ENCODE data around the gene TRPT1. TPM values are rescaled to one million over a fixed set of nuclear protein-coding genes. Genes with fewer than 3 reads are reported as not detected.

TRPT1 gene
- total RNA-seq, 2 donors from 2014 or later = 19.9 to 21.9 TPM

DNA sequence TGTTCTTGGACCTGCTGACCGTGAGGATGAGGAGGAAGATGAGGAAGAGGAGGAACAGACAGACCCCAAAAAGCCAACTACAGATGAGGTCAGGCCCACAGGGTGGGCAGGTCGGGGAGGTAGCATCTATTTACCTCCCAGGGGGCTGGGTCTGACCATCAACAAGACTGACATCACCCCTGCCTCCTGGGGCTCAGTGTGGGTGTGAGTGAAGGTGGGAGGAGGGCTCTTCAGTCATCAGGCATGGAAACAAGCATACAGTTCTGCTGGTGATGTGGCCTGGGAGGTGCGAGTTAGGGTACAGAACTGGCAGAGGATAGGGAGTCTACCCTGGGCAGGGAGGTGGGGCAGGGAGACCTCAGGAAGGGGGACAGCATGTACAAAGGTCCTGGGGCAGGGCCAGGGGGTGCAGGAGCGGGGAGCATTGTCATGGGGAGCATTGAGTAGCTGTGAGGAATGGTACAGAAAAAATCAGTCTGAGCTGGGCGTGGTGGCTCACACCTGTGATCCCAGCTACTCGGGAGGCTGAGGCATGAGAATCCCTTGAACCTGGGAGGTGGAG is 34.2 kb upstream of the TRPT1 start:
- intact Hi-C loops (cut with DNase I) = no loop called here
- DNase-seq (ENCODE audit: low spot score) = no peak

DNA sequence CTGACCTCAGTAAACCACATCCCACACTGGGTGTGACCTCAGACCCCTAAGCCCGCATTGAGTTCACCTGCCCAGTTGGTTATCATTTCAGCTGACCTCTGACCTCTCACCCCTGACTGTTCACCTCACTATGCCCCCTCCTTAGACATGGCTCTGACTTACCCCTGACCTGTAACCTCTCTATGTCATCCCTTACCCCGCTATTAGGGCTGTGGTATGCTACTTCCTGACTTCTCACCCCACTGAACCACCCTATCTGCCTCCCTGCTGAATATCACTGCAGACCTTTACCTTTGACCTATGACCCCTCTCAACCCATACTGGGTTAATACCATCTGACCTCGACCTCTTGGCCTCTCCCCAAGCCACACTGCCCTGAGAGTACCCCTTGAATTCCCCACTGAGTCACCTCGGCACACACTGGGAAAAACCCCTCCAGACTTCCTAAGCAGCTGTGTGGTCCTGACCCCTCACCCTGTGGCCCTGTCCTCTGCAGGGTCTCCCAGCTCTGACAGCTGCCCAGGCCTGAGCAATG is 33.6 kb upstream of the TRPT1 start:
- DNase-seq (ENCODE audit: low spot score) = no peak
- intact Hi-C loops (cut with DNase I) = no loop called here

DNA sequence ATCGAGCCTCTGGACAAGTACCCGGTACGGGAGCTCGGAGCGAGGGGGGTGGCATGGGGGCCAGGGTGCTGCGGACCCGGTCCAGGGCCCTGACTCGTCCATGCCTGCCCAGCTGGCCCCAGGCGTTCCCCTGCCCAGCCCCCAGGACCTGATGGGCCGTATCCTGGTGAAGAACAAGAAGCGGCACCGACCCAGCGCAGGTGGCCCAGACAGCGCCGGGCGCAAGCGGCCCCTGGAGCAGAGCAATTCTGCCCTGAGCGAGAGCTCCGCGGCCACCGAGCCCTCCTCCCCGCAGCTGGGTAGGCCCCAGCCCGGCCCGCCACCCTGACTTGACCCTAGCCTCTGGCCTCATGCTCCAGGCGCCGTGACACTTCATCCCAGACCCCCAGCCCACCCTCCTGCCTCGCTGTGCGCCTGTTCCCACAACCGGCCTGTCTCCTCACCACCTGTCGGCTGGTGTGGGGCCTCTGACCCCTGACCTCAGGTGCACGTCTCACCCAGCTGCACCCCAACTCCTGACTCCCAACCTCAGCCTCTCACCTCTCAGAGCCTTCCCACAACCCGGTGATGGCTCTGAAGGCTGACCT is 33.1 kb upstream of the TRPT1 start:
- DNase-seq (ENCODE audit: low spot score) = no peak
- intact Hi-C loops (cut with DNase I) = no loop called here

DNA sequence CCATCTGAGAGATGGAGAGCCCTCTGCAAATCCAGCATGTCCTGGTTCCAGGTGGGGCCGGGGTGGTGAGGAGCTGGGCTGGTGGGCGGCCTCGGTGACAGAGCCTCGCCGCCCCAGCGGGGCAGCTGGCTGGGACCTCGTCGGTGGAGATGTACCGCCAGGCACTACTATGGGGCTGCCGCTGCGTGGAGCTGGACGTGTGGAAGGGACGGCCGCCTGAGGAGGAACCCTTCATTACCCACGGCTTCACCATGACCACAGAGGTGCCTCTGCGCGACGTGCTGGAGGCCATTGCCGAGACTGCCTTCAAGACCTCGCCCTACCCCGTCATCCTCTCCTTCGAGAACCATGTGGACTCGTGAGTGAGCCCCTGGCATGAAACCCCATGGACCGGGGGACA is 32.4 kb upstream of the TRPT1 start:
- no peak for DNase-seq (ENCODE audit: low spot score)

DNA sequence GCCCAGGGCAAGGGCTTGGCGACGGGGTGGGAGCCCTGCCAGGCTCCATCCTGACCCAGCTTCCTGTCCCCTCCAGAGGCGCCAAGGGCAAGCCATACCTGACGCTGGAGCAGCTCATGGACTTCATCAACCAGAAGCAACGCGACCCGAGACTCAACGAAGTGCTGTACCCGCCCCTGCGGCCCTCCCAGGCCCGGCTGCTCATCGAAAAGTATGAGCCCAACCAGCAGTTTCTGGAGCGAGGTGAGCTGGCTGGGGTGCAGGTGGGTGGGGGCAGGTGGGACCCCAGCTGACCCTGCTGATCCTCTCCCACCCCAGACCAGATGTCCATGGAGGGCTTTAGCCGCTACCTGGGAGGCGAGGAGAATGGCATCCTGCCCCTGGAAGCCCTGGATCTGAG is 30.3 kb upstream of the TRPT1 start:
- intact Hi-C loops (cut with DNase I) = no loop called here
- no peak for DNase-seq (ENCODE audit: low spot score)

More for the DNA sequence above, 32.4 kb upstream of the TRPT1 start:
- intact Hi-C loops (cut with DNase I) = no loop called here

DNA sequence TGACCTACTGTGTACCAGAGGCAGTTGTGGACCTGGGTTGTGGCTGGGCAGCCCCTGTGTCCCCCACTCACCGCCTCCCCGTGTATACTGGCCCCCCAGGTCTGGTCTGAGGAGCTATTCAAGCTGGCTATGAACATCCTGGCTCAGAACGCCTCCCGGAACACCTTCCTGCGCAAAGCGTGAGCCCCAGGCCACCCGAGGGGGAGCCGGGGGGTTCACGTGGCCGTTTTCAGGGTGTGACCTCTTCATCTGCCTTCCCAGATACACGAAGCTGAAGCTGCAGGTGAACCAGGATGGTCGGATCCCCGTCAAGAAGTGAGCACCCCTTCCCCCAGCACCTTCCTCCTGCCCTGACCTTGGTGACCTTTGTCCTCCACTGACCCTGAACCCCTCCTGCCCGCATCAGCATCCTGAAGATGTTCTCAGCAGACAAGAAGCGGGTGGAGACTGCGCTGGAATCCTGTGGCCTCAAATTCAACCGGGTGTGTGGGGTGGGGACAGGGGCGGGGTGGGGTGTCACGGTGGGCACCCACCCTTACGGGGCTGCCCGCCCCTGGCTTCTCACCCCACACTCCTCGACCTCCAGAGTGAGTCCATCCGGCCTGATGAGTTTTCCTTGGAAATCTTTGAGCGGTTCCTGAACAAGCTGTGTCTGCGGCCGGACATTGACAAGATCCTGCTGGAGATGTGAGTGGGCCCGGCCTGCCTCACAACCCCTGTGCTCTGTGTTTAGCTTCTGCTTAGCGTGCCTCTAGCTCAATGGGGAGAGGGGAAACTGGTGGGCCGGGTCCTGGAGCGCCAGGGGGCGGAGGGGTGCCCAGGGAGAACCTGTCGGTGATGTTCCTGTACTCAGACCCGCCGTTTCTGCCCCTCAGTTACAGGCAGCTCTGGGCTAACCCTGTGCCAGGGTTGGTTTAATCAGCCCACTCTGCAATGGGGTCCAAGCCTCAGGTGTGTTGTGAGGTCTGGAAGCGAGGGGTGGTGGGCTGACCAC is 29.4 kb upstream of the TRPT1 start:
- intact Hi-C loops (cut with DNase I) = no loop called here
- DNase-seq (ENCODE audit: low spot score) = no peak

DNA sequence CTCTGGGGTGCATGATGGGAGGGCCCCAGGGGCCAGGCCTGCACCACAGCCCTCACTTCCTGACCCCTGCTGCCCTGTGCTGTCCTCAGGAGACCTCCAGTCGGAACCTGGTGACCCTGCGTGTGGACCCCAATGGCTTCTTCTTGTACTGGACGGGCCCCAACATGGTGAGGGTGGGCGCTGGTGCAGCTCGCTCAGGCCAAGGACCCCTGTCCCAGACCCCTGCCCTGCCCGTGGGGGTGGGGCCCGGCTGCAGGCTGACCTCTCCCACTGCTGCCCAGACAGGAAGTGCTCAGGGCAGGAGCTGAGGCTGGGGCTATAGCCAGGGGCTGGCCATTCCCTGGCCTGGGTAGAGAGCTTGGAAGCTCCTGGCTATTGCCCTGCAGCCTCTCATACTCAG is 28.3 kb upstream of the TRPT1 start:
- intact Hi-C loops (cut with DNase I) = no loop called here
- DNase-seq (ENCODE audit: low spot score) = no peak

DNA sequence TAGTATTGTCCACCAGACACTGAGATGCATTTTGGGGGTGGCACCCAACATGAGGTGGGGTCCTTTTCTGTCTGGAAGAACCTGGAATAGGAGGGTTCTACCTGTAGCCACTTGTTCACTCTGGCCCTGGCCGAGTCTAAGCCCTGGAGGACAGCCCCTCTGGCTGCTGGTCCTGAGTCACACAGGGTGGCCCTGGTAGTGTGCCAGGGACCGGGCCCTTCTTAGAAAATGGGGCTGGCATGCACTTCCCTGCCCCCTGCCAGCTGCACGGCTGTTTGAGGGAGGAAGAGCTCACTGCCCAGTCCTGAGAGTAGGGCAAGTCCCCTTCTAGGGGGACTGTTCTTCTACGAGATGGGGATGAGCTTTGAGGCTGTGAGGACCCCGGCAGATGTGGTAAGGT is 27.5 kb upstream of the TRPT1 start:
- DNase-seq (ENCODE audit: low spot score) = no peak
- intact Hi-C loops (cut with DNase I) = no loop called here

DNA sequence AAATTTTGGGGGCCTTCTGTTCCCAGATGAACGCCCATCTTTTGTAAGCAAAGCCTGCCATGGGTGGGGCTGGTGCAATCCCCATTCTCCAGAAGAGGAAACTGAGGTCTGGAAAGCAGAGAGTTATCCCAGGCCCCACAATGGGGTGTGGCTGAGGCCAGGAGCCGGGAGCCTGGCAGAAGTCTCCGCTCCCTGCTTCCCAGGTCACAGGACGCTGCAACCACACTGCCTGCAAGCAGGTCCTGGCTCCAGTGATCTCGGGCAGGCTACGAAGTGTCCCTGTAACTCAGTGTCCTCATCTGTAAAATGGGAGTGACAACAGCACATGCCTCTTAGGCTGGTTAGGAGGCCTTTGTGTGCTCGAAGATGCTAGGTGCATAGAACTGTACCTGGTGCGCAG is 27.1 kb upstream of the TRPT1 start:
- no peak for DNase-seq (ENCODE audit: low spot score)
- intact Hi-C loops (cut with DNase I) = no loop called here

DNA sequence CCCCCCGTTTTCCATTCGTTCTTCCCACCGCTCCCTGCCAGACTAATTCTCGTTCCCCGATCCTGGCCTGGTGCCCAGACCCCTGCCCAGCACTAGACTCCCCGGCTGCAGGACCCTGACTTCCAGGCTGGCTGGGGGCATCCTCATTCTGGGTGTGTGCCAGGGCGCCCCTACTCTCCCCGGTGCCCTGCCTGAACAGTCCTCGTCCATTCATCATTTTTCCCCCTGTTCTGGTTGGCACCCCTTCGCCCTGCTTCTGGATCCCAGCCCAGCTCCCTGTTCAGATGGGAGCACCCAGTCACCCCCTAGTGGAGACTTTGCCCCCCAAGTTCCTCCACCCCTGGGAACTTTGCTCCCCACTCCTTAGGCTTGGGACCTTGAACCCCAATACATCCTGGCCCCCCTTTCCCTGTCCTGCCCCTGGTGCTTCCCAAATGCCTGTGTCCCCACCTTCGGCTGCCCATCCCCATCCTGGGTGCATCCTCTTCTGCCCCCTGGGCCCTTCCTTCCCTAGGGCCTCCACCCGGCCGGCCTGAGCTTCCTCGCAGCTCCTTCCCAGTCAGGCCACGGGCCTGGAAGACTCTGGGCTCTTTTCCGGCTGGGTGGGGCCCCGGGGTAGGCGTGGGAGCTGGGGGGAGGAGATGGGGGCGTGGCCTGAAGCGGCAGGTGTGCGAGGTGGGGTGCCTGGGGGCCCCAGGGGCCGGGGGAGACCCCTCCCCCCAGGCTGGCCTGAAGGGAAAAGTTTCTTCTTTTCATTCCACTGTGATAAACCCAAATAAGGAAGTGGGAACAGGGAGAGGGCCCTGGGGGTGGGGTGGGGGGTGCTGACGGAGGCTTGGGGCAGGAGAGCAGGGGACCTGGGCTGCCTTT is 26.3 kb upstream of the TRPT1 start:
- intact Hi-C loops (cut with DNase I) = no loop called here
- no peak for DNase-seq (ENCODE audit: low spot score)

DNA sequence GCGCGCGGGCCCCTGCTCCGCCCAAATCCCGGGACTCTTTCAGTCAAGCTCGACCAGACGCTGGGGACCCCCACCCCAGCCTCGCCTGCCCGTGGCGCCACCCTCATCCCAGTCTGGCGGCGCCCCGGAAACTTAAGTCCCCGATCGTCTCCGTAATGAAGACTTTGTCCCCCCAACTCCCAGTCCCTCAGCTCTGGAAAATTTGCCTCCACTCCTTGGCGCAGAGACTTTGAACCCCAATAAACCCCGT is 25.7 kb upstream of the TRPT1 start:
- DNase-seq (ENCODE audit: low spot score) = no peak
- intact Hi-C loops (cut with DNase I) = no loop called here

DNA sequence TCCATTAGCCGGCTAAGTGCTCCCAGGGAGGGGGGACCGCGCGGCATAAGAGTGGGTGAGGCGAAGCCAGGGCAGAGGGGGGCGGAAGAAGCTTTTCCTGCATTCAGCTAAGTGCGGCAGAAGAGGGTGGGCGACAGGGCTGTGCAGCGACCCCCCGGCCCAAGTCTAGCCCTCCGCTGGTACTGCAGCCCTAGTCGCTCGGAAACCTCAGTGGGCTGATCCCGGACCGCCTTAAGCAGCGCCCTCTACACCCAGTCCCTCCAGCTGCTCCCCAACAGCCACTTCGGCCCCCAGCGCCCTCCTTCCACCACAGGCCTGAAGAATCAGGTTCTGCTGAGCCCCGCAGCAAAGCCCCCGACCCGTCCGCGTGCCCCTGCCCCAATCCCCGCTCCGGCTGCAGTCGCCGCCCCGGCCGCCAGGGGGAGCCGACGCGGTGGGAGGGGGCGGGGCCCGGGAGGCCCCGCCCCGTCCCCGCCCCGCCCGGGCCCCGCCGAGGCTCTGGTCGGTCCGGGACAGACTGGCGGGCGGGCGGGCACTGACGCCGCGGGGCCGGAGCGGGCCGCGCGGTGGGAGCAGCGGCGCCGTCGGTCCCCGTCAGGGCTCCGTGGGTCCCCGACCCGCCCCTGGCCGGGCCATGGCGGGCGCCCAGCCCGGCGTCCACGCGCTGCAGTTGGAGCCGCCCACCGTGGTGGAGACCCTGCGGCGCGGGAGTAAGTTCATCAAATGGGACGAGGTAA is 25.2 kb upstream of the TRPT1 start, which contains the start of gene PLCB3:
PLCB3 (plus strand) TSS at position 515 of the 737 bp plus-strand sequence; CDS start at position 635, 120 bp downstream.
- no peak for DNase-seq (ENCODE audit: low spot score)
- intact Hi-C loops (cut with DNase I) = no loop called here

DNA sequence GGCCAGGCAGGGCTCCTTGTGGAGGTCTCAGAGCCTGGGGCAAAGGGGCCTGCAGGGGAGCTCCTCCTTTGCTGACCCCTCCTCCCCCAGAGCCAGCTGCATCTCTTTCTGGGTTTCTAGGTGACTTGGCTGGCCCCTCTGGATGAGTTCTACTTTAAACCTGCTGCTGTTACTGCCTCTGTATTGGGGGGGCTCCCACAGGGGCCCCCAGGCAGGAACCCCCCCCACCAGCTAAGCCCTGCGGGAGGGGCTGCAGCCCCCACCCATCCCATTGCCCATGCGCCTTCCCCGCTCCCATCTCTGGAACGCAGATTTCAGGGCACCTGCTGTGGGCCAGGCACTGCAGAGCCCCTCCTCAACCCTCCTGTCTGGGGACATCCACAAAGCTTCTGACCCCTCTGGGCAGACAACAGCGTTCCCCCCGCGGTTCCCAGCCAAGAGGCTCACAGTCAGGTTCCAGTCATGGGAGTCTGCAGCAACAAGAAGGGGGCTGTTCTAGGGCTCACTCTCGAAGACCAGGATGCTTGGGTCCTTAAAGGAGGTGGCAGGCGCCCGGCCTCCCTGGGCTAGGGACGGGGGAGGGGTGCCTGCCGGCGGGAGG is 24.5 kb upstream of the TRPT1 start:
- intact Hi-C loops (cut with DNase I) = no loop called here
- no peak for DNase-seq (ENCODE audit: low spot score)

DNA sequence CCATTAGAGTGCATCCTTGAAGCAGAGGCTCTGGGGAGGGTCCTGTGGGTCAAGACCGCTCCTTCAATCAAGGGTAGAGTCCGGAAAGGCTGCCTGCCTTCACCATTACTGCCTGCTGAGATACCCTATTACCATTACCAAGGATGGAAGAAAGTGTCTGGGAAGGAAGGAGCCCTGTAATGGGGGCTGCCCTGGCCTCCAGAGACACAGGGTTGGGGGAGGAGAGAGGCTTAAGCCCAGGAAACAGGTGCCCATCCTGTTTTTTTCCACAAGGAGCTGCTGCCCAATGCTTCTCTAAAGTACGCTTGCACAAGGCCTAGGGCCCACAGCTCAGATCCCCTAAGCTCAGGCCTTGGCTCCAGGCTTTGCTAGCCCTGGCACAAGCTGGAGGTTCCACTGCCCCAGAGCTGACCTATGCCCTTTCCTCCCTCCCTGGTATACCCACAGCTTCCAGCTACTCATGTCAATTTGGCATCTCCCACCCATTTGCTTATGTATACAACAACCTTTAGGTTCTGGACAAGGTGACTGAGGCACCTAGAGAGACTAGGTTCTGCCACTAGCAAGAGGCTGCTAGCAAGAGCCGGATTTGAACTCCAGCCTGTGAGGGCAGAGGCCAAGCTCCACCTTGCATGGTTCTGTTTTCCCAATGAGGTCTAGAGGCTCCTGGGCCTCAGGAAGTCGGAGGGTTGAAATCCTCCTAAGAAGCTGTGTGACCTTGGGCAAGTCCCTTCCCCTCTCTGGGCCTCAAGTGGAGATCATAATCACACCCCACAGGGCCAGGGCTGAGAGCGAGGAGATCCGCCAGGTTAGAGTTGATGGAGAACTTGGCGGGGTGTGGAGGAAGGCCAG is 23.8 kb upstream of the TRPT1 start:
- no peak for DNase-seq (ENCODE audit: low spot score)
- intact Hi-C loops (cut with DNase I) = loop anchor here in 1 of 2 donors (10.0 kb wide), 1 partner anchor 55 kb away; the partner anchor contains the start of genes CATSPERZ and ESRRA

DNA sequence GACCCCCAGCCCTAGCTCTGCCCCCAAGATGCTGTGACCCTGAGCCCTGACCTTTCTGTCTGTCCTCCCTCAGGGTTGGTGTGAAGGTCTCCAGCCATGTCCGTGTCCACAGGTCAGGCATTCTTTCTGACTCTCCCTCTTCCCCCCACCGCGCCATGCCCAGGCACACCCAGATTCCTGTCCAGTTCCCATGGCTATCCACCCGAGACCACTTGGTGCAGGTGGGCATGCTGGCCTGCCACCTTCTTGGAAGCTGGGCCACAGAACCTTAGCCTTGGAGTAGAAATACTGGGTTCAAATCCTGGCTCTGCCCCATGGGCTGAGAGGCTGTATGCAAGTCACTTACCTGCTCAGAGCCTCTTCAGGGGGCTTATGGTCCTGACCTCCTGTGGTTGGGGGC is 23.1 kb upstream of the TRPT1 start:
- intact Hi-C loops (cut with DNase I) = loop anchor here in 1 of 2 donors (10.0 kb wide), 1 partner anchor 56 kb away; the partner anchor contains the start of genes CATSPERZ and ESRRA
- no peak for DNase-seq (ENCODE audit: low spot score)

DNA sequence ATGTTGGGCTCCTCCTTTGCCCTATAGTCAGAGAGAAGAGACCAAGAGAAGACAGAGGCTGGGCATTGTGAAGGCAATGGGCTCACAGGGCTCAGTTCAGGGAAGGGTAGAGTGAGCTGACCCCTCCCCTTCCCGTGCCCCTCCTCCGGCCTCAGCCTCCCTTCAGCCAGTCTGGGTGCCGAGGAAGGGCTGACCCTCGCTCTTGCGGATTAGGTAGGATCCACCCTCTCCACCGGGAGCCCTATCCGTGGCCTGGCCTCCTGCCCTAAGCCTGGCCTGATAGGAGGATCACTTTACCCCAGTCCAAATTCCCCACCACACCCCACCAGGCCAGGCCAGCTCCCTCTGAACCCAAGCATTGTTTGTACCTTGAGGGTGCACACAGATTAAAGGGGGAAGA is 22.6 kb upstream of the TRPT1 start:
- intact Hi-C loops (cut with DNase I) = loop anchor here in 1 of 2 donors (10.0 kb wide), 1 partner anchor 56 kb away; the partner anchor contains the start of genes CATSPERZ and ESRRA
- no peak for DNase-seq (ENCODE audit: low spot score)

Measured in posterior vena cava (tissue), 2 donors.